GM18520 (cell line): ENCODE data around the gene OSBPL3.

ENCODE experiments used
- ATAC-seq: cut with Tn5 transposase; IDR thresholded peaks from one replicate; pipeline ENCODE4 v1.9.1; 2021; ENCODE audit not compliant: unreplicated experiment

Gene OSBPL3

DNA sequence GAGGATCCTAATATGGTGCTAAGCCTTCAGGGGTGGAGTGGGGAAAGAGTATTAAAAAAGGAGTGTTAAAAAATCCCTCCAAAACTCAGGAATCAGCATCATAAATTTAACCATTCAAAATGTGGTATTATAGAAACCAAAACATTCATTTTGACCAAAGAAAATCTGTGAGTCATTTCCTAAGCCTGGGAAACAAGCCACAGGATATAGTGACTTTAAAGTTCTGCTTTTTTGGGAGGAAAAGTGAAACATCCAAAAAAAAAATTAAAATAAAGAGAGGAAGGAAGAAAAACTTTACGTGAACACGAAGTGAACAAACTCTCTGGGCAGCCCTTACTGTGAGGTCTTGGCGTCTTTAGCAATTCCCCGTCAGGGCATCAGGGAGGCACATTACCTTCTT, 148.7 kb downstream of the OSBPL3 start:
- ATAC-seq, result no peak

DNA sequence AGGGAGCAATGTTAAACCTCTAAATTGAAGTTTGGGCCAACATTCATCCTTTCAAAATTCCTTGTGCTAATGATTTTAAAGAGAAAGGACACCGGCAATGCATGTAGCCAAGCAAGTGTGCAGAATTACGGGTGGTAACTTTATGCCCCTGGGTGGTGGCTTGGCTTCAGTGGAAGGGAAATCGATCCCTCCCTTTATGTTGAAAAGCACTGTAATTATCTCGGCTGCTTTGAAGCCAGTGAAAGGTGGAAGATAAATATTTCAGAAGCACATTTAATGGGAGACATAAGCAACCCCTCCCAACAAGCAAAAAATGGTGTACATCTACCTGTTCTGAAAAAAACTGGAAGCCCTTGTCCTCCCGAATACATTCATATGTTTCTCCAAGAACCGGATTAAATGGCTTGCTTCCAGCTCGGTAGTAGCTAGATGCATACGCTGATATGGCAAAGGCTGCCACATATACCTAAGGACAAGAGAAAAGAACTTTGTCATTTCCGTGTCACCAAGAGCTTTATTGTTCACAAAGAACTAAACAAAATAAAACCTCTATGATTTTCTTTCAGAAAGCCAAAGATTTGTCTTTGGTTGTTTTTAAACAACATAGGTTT, 149.4 kb downstream of the OSBPL3 start:
- ATAC-seq, result no peak

GRCh38 chr7:24829787-24830186, 150.2 kb downstream of the OSBPL3 start:
- no peak for ATAC-seq

DNA sequence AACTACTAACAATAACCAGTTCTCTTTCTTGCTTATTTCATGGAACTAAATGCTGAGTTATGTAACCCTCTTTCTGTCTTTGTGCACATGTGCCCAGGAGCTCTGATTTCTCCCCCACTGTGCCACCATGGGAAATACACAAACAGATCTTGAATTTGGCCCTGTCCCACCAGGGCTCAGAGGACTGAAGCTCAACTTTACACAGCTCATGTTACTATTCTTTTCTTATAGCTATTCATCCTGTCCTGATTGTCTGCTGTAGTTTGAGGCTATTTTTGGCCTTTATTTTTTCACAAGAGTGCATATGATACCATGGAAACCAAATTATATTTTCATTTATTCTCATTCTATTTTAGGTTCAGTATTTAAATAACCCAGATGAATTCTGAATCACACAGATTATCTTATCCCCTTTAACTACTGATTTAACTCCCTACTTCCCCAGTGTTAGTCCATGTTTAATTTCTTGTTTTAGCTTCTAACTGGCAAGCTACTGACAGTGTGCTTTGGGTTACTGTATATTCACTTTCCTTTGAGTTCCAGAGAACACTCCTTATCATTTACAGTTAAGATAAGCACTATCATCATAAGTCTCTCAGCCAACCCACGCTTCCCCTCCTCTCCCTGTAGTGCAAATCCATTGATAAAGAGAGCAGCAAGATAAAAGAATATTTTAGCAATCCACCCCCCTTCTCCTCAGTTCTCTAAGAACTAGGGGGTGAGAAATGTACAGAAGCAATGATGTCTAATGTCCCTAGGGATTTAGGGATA, 150.9 kb downstream of the OSBPL3 start:
- no peak for ATAC-seq

GRCh38 chr7:24827589-24827988, 152.4 kb downstream of the OSBPL3 start:
- ATAC-seq, result no peak

GRCh38 chr7:24827027-24827426, 153.0 kb downstream of the OSBPL3 start:
- ATAC-seq, result no peak

GRCh38 chr7:24826662-24827020, 153.3 kb downstream of the OSBPL3 start:
- ATAC-seq, result no peak

DNA sequence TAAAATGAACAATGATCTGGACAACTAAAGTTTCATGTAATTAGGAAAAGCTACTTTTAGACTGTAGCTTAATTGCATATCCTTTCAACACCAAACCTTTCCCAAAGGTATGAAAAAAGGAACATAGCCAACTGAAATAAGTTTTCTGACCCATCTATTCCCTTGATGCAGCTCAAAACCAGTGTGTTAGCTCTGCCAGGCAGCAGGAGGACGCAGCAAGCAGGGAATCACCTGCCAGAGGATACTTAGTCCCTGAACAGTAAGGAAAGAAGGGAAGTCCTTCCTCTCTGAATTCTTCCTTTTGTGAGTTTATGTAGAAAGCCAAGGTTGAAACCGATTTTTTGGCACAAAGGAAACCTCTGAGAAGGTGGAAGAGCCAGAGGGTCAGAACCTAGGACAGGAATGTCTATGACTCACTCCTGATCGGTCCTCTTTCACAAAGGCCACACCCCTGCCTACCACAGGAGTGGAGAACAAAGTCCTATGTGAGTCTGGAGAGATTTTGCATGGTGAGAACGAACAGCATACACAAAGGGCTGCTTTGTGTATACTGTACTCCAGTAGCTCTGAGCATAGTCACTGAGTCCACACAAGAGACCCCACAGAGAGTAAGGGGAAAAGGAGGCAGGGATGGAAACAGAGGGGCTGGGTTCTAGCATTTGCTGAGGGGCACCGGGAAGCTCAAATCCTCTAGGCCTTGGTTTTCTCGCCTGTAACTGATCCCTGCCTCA, 153.9 kb downstream of the OSBPL3 start:
- no peak for ATAC-seq

- ATAC-seq, result no peak
Observed at GRCh38 chr7:24825381-24825794, 154.6 kb downstream of the OSBPL3 start.

DNA sequence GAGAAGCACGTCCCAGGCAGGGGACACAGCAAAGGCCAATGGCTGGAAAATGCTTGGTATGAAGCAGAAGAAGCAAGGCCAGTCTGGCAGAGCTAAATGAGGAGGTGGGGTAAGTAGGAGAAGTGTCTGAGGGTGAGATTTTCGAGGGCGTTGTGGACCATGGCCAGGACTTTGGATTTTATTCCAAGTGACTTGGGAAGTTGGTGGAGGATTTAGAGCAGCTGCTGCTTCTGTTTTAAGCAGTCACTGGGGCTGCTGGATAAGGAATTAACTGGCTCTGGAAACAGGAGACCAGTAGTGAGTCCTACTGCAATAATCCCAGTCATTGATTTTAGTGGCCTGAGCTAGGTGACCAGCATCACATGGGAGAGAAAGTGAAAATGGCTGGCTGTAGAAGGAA, 155.1 kb downstream of the OSBPL3 start:
- ATAC-seq, result no peak

DNA sequence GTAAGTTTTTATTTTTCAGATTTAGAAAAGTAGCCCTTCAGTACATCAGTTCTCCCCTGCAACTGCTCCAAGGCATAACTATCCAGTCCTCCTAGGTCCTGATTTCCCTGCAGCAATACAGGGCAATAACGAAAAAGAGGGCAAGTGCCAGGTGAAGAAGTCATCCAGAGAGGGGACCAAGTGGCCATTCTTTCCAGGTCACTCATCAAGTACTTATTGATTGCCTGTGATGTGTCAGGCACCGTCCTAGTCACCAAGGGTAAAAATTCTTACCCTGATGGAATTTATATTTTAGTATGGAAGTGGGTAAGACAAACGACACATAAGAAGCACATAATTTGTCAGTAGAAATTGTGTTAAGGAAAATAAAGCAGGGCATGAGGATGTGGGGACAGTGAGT, 155.6 kb downstream of the OSBPL3 start:
- ATAC-seq, result no peak

DNA sequence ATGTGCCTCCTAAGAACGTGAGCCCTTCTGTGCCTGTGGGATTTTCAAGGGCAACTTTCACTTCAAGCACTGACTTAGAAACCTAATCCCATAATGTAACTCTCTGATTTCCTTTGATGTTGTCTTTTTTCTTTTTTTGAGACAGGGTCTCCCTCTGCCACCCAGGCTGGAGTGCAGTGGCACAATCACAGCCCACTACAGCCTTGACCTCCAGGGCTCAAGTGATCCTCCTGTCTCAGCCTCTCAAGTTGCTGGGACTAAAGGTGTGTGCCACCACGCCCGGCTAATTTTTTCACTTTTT, 158.3 kb downstream of the OSBPL3 start:
- no peak for ATAC-seq

DNA sequence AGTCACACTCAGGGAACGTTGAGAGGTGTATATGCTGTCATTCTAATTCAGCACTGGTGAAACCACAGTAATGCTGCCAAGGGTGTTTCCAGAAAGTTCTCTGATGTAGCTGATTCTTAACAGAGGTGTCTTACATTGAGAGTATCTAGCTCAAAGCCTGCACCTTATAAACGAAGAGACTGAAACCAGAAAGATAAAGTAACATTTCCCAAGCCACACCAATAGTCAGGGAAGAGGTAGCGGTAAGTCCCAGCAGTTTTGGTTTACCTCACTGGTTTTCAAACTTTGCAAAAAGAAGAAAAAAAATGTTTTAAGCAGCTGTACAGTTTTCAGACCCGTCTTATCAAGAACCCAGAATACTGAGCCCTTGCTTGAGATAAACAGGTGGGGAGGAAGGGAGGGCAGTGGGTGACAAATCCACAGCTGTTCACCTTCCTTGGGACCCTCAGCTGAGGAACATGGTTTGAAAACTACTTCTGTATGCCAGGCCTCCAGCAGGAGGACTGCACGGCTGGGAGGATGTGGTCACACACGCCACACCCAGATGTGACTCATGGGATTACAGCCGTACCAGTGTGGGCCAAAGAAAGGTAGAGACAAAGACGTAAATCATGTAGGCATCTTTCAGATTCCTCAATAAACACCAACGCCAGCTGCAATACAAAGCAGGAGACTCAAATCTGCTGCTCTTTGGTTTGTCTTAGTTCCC, 158.8 kb downstream of the OSBPL3 start:
- ATAC-seq, result peak; percentile 79

DNA sequence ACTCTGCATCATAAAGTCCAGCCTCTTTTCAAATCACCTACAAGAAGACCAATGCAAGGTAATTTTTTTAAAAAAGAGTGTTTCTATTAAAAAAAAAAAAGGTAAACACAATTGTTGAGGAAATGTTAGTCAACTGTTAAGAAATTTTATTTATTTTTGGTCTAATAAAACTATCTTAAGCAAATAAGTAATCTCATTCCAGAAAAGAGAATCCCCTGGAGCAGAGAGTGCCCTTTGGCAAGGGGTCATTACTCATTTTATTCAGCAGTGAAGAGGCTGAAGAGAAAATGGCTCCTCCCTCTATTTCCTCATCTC, 159.3 kb downstream of the OSBPL3 start:
- ATAC-seq, result no peak

DNA sequence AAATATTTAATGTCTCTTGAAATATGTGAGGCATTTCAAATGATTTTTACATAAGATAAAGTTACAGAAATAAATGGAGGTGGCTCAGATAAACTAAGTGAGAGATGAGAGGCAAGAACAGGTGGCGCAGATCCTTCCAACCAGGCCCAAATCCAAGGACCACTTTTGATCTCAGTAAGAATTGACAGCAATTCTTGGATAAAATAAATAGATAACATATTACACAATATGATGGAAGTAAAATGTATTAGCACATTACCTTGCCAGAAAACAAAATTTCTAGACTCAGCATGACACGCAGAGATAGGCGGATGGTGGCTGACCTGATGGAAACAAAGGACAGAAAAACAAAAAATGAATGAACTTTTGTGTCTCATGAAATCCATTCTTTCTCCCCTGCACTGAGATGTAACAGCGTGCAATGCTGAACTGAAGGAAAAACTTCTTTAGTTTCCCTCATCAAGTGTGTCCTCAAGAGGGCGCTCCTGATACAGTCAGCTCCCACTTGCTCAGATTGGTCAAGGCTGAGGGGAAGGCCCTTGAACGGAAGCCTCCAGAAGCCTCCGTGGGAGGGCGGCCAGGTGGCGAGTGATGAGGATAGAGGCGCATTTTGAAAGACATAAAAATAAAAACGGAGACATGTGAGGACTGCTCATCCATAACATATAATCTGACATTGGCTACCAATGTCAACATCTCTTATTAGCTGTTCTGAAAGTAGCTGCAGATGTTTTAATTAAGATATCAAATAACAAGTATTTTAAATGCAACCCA, 159.9 kb downstream of the OSBPL3 start:
- ATAC-seq, result peak; percentile 45

DNA sequence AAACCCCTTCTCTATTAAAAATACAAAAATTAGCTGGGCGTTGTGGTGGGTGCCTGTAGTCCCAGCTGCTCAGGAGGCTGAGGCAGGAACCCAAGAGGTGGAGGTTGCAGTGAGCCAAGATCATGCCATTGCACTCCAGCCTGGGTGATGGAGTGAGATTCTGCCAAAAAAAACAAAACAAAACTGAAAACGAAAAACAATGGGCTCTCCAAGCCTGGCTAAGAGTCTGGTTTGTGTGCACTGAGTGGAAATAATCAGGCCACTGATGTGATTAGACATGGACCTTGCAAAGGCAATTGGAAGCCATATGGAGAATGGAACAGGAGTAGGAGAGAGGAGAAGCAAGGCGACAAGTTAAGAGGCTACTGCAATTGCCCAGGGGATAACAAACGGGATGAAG, 162.6 kb downstream of the OSBPL3 start:
- no peak for ATAC-seq

GRCh38 chr7:24816868-24817267, 163.1 kb downstream of the OSBPL3 start:
- no peak for ATAC-seq

- no peak for ATAC-seq
Observed at GRCh38 chr7:24812305-24812945, 167.6 kb downstream of the OSBPL3 start.

DNA sequence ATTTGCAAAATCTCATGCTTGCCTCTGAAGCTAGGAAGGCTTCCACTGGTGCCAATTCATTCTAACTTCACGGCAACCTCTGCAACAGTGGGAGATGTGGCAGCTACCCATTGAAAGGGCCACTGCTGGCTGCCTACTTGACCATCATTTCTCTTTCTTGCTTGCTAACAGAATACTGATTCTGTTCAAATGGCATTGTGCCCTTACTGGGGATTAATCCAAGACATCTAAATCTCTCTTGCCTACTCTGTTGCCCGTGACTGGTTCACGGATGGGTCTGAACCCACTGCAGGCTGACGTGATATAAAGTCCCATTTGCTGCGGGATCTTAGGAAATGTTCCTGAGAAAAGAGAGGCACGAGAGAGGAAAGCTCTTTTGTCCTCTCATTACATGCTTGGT, 171.5 kb downstream of the OSBPL3 start:
- no peak for ATAC-seq

- ATAC-seq, result no peak
Observed at GRCh38 chr7:24802300-24802699, 177.7 kb downstream of the OSBPL3 start.

DNA sequence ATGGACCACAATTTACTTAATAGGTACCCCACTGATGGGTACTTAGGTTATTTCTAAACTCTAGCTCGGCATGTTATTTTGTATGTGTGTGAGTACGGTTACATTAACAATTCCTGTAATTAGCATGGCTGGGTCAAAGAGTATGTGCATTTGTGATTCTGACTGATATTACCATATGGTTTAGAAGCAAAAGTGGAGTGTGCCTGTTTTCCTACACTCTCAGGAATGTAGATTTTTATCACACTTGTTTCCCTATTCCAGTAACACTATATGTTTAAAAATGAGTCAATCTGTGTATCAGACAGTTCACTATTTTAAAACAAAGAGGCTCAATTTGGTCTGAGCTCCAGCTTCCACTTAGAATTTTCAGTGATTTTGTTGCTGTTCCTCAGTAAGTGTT, 178.1 kb downstream of the OSBPL3 start:
- ATAC-seq, result no peak
